Vagina (tissue), 2 donors: ENCODE data around the gene PI4KB. TPM values are rescaled to one million over a fixed set of nuclear protein-coding genes. Genes with fewer than 3 reads are reported as not detected.

Source experiments
- DNase-seq, 2 donors: peaks; one replicate each; pipeline ENCODE4 v3.0.0-alpha.2; 2017; ENCODE audit errors: extremely low spot score in 2 of 2
- H3K27ac ChIP-seq: fragments of 200-600 bp; sonication (generic); one replicate; pipeline ENCODE4 v1.5.1; 2019
- H3K27me3 ChIP-seq: fragments of 200-600 bp; sonication (generic); one replicate; pipeline ENCODE4 v1.5.1; 2019
- H3K36me3 ChIP-seq, 2 donors: fragments of 200-600 bp; sonication (generic); one replicate each; pipeline ENCODE4 v1.5.1; 2017 to 2019
- H3K4me1 ChIP-seq: fragments of 200-600 bp; sonication (generic); one replicate; pipeline ENCODE4 v1.5.1; 2019
- H3K4me3 ChIP-seq, 2 donors: fragments of 200-600 bp; sonication (generic); 1 replicate in 1 of 2; 2 replicates in 1 of 2; pipeline ENCODE4 v1.5.1; 2016 to 2019
- H3K9me3 ChIP-seq: fragments of 200-600 bp; sonication (generic); one replicate; pipeline ENCODE4 v1.5.1; 2019
- CTCF ChIP-seq, 3 experiments: fragments of 450-650 bp in 2 of 3; fragments of 200-600 bp in 1 of 3; sonication (generic) in 1 of 3; IDR thresholded peaks; one replicate each; pipeline ENCODE4 v1.5.1; 2017 to 2019; ENCODE audit warnings: antibody characterized with exemption in 3 of 3, mild to moderate bottlenecking in 2 of 3, moderate library complexity in 2 of 3
- POLR2A ChIP-seq, 2 donors: fragments of 450-650 bp; IDR thresholded peaks; one replicate each; pipeline ENCODE4 v1.6.1; 2017; ENCODE audit warnings: antibody characterized with exemption in 2 of 2, mild to moderate bottlenecking in 2 of 2, moderate library complexity in 2 of 2
- POLR2AphosphoS5 ChIP-seq, 2 donors: sonication (generic); formaldehyde crosslinking; IDR thresholded peaks; one replicate each; pipeline ENCODE4 v1.9.0; 2017; ENCODE audit warnings: antibody characterized with exemption in 2 of 2, mild to moderate bottlenecking in 2 of 2, low read depth in 1 of 2; ENCODE audit not compliant: insufficient read depth in 1 of 2
- intact Hi-C: fragments of 100-400 bp; cut with DNase I; formaldehyde crosslinking; loops from one replicate; pipeline ENCODE4 v1.15.1; 2023
- total RNA-seq: library from RNA; depleted of rRNA; stranded (reverse); fragments of >200 nt; gene quantifications from one replicate; pipeline ENCODE4 v1.2.3, GENCODE V29; 2016

PI4KB gene
- total RNA-seq, 1 donor from 2014 or later, result 69.0 TPM

GRCh38 chr1:151266821-151267220 lies 60.4 kb downstream of the PI4KB start:
- Histone ChIP-seq H3K27me3 (no peaks in the 10 kb centered on the region), H3K36me3 (peaks cover 0 to 60% of the 10 kb centered on the region in 2 donors), H3K27ac (no peak overlapping the region), H3K9me3 (no peaks in the 10 kb centered on the region), H3K4me1 (no peaks in the 10 kb centered on the region), H3K4me3 (no peak overlapping the region)
- no peak for DNase-seq
- intact Hi-C loops, result no loop called here
- no peak for TF ChIP-seq POLR2AphosphoS5 (IDR thresholded peaks at IDR 0.05; ENCODE audit: insufficient read depth in 1 of 2, low read depth in 1 of 2)
- TF ChIP-seq POLR2A (IDR thresholded peaks at IDR 0.05), result no peak
- TF ChIP-seq CTCF (IDR thresholded peaks at IDR 0.05), result no peak

GRCh38 chr1:151266315-151266714 lies 60.9 kb downstream of the PI4KB start:
- Histone ChIP-seq H3K27me3 (no peaks in the 10 kb centered on the region), H3K4me3 (no peak overlapping the region), H3K27ac (no peak overlapping the region), H3K36me3 (peaks cover 0 to 63% of the 10 kb centered on the region in 2 donors), H3K4me1 (no peaks in the 10 kb centered on the region), H3K9me3 (no peaks in the 10 kb centered on the region)
- TF ChIP-seq POLR2AphosphoS5 (IDR thresholded peaks at IDR 0.05; ENCODE audit: insufficient read depth in 1 of 2, low read depth in 1 of 2) (no peak), CTCF (IDR thresholded peaks at IDR 0.05) (no peak), POLR2A (IDR thresholded peaks at IDR 0.05) (no peak)
- no peak for DNase-seq
- intact Hi-C loops, result no loop called here

- intact Hi-C loops, result no loop called here
- H3K4me3 ChIP-seq, result no peak overlapping the region
- DNase-seq, result no peak
- no peaks in the 10 kb centered on the region for H3K9me3 ChIP-seq
- H3K27me3 ChIP-seq, result no peaks in the 10 kb centered on the region
- no peak overlapping the region for H3K27ac ChIP-seq
- TF ChIP-seq CTCF (IDR thresholded peaks at IDR 0.05), result no peak
- peaks cover 0 to 63% of the 10 kb centered on the region in 2 donors for H3K36me3 ChIP-seq
- no peaks in the 10 kb centered on the region for H3K4me1 ChIP-seq
Measured at GRCh38 chr1:151265446-151266236, 61.6 kb downstream of the PI4KB start.

- Histone ChIP-seq H3K27me3 (no peaks in the 10 kb centered on the region), H3K4me3 (no peak overlapping the region), H3K4me1 (peaks cover 20% of the 10 kb centered on the region), H3K9me3 (no peaks in the 10 kb centered on the region), H3K27ac (no peak overlapping the region), H3K36me3 (peaks cover 0 to 23% of the 10 kb centered on the region in 2 donors)
- intact Hi-C loops, result no loop called here
- TF ChIP-seq CTCF (IDR thresholded peaks at IDR 0.05), result no peak
- TF ChIP-seq POLR2AphosphoS5 (IDR thresholded peaks at IDR 0.05; ENCODE audit: insufficient read depth in 1 of 2, low read depth in 1 of 2), result no peak
- no peak for TF ChIP-seq POLR2A (IDR thresholded peaks at IDR 0.05)
- DNase-seq, result no peak
Measured at GRCh38 chr1:151259351-151259750, 67.9 kb downstream of the PI4KB start.

GRCh38 chr1:151255381-151255780 lies 71.8 kb downstream of the PI4KB start:
- H3K4me1 ChIP-seq, result peaks cover 20% of the 10 kb centered on the region
- no peaks in the 10 kb centered on the region for H3K27me3 ChIP-seq
- peak overlapping the region; percentile 87 to 96 for H3K4me3 ChIP-seq
- DNase-seq, result no peak
- TF ChIP-seq POLR2A (IDR thresholded peaks at IDR 0.05) (no peak), CTCF (IDR thresholded peaks at IDR 0.05) (no peak), POLR2AphosphoS5 (IDR thresholded peaks at IDR 0.05; ENCODE audit: insufficient read depth in 1 of 2, low read depth in 1 of 2) (no peak)
- no peaks in the 10 kb centered on the region for H3K36me3 ChIP-seq
- H3K27ac ChIP-seq, result peak overlapping the region; percentile 85
- H3K9me3 ChIP-seq, result no peaks in the 10 kb centered on the region
- intact Hi-C loops, result no loop called here
